ENCODE data around the gene NDUFS7. TPM values are rescaled to one million over a fixed set of nuclear protein-coding genes. Genes with fewer than 3 reads are reported as not detected.

NDUFS7 gene
- total and polyA plus RNA-seq, 10 of the 15 experiments (the other 5 are each of a cell fraction or from before 2014, with no cell fraction given): 5.1 to 282 (median 92.9) TPM

DNA sequence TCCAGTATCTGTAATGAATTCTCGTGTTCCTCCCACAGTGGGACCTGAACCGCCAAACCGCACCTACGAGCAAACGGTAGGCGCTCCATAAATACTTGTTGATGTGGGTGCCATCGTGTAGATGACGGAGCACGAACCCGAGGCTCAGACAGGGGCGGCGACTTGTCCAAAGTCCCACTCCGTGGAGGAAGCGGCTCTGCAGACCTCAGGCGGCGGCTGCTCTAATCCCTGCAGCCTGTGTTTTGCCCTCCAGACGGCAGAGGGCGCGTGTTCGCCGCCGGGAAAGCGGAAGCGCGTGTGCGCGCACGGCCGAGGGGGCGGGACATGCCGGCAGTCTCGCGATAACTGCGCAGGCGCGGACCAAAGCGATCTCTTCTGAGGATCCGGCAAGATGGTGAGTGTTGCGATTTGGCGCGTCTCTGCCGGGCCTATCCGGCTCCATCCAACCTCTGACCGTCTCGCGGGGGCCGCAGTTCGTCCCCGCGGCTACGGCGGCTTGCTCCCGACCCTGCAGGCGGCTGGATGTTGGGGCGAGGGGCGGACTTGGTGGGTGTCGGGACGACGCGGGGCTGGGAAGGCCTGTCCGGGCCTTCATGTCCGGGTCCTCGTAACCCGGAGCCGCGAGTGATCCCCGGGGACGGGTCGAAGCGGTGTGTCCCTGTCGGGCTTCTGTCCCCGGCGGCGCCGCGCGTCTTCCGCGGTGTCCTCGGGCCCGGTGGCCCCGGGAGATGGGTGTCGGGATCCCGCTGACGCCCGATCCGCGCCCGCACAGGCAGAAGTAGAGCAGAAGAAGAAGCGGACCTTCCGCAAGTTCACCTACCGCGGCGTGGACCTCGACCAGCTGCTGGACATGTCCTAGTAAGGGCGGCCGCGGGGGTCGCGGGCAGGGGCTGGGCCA is 54.6 kb downstream of the NDUFS7 start, which contains the start of gene RPS15 (continued):
- 0 out of 2 replicates have a peak, but pooled peaks have one; percentile 92 for TF ChIP-seq ASH2L (IDR thresholded peaks at IDR 0.05; ENCODE audit: borderline replicate concordance, low read depth)
- TF ChIP-seq EGR1 (IDR thresholded peaks at IDR 0.05; ENCODE audit: borderline replicate concordance in 1 of 2, low read depth in 2 of 2, low read length in 2 of 2): peak in 1 of 2 experiments; percentile 68; a peak in 2 of 3 replicates
- TF ChIP-seq MYB (IDR thresholded peaks at IDR 0.05; ENCODE audit: borderline replicate concordance, low read depth, low read length): no peak
- TF ChIP-seq RCOR1 (conservative IDR thresholded peaks at IDR 0.05; ENCODE audit: low read depth, low read length): peak; percentile 96; the same call in 1 of the 2 replicates
- peak; percentile 61; the same call in 1 of the 2 replicates for TF ChIP-seq RFX5 (IDR thresholded peaks at IDR 0.05; ENCODE audit: low read depth, low read length)
- TF ChIP-seq HSF1 (IDR thresholded peaks at IDR 0.05; ENCODE audit: low read depth, low read length): 0 out of 2 replicates have a peak, but pooled peaks have one; percentile 58
- peak; percentile 31; the same call in 1 of the 2 replicates for TF ChIP-seq NR2F1 (conservative IDR thresholded peaks at IDR 0.05)
- no peak for TF ChIP-seq ATF3 (IDR thresholded peaks at IDR 0.05; ENCODE audit: borderline replicate concordance, extremely low read depth, low read depth, low read length)

DNA sequence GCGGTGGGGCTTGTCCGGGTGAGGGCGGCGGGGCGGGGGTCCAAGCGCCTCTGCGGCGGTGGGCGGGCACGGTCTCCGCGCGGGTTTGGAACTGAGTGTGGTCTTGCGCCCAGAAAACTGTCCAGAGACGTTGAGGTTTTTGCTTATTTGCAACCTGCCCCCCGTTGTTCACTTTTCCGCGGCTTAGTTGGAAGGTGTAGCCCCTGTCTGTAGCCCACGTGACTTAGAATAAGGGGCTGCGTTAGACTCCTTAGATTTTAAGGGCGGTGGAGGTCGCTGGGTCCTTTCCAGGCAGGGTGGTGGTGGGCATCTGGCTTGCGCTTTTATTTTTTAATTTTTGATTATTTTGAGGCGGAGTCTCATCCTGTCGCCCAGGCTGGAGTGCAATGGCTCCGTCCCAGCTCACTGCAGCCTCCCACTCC is 55.2 kb downstream of the NDUFS7 start:
- SMC1A ChIA-PET (ENCODE audit: uncharacterized antibody, unreplicated experiment): no interaction called here
- CTCF ChIA-PET: no interaction called here
- Histone ChIP-seq H3K36me3 (ENCODE audit: control insufficient read depth in 2 of 2, insufficient read depth in 2 of 2, low read length in 1 of 2) (peaks cover 15 to 26% of the 10 kb centered on the region in 2 experiments), H3K9me3 (replicated peaks; ENCODE audit: control insufficient read depth, insufficient read depth, low read length) (no peaks in the 10 kb centered on the region), H3K27me3 (replicated peaks in 1 of 2; ENCODE audit: control insufficient read depth in 2 of 2, insufficient read depth in 2 of 2, low read length in 1 of 2) (no peaks in the 10 kb centered on the region; a peak in 1 of 4 replicates), H3K79me2 (ENCODE audit: control insufficient read depth, insufficient read depth, low read length) (peaks cover 30% of the 10 kb centered on the region), H3K27ac (ENCODE audit: control insufficient read depth, insufficient read depth) (peak overlapping the region; percentile 93), H3K4me3 (peak overlapping the region; percentile 98), H3K4me1 (ENCODE audit: control insufficient read depth, insufficient read depth, low read length) (peaks cover 8% of the 10 kb centered on the region), H4K20me1 (ENCODE audit: control insufficient read depth, insufficient read depth) (no peaks in the 10 kb centered on the region; the same call in 1 of the 2 replicates), H3K9ac (ENCODE audit: control insufficient read depth, insufficient read depth, low read length) (peak overlapping the region; percentile 86), H2AFZ (ENCODE audit: control insufficient read depth, low read depth, low read length) (no peak overlapping the region), H3K4me2 (ENCODE audit: control insufficient read depth, insufficient read depth) (peak overlapping the region; percentile 95; the same call in 1 of the 2 replicates)
- in situ Hi-C loops (cut with MboI) (no loop called here), intact Hi-C loops (cut with micrococcal nuclease; ENCODE audit: unreplicated experiment) (no loop called here)
- TF ChIP-seq, protein P1, sequence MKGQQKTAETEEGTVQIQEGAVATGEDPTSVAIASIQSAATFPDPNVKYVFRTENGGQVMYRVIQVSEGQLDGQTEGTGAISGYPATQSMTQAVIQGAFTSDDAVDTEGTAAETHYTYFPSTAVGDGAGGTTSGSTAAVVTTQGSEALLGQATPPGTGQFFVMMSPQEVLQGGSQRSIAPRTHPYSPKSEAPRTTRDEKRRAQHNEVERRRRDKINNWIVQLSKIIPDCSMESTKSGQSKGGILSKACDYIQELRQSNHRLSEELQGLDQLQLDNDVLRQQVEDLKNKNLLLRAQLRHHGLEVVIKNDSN (IDR thresholded peaks at IDR 0.05; ENCODE audit: borderline replicate concordance, extremely low read length, insufficient read depth, low read depth, low read length): peak; percentile 60
- TF ChIP-seq SMAD5 (IDR thresholded peaks at IDR 0.05; ENCODE audit: low read depth) (0 out of 2 replicates have a peak, but pooled peaks have one; percentile 15), RAD51 (IDR thresholded peaks at IDR 0.05) (peak; percentile 74; the same call in 1 of the 2 replicates), ZNF274 (IDR thresholded peaks at IDR 0.05; ENCODE audit: insufficient read depth, insufficient read length) (no peak), SPI1 (IDR thresholded peaks at IDR 0.05; ENCODE audit: borderline replicate concordance, insufficient read depth, low read depth, low read length) (no peak)
- RAD21 ChIA-PET (ENCODE audit: unreplicated experiment): no interaction called here
- DNase-seq (ENCODE audit: low read depth, low spot score) (no peak), ATAC-seq (peak; percentile 32), FAIRE-seq (no peak)
- no TSS peak for BruUV-seq (replicated peaks)
- POLR2A ChIA-PET: no interaction called here
- WGBS (ENCODE audit: insufficient coverage, insufficient replicate concordance, low lambda C conversion rate, missing lambda C conversion rate): under 1% methylated on average over 26 of the region's 26 CpGs

All from GM12878 (cell line).